ENCODE measurements around the gene TRIM56.
A peak's percentile ranks its signal among the peaks of the same experiment; 100 is the strongest.
"Not testable (repeated sequence)": the region's sequence is repeated elsewhere in the genome, so short reads cannot be mapped to it uniquely, and the experiment has no call there.

Gene TRIM56

GRCh38 chr7:101085162-101085964 is at the start of gene TRIM56:
TSS of gene TRIM56 (plus strand) at chr7:101085481. CDS start at chr7:101087313, 1,832 bp downstream.
- Histone ChIP-seq H4K20me1 (ENCODE audit: insufficient read depth, low read length) (no peaks in the 10 kb centered on the region), H3K4me1 (ENCODE audit: low read length) (peaks cover 14% of the 10 kb centered on the region), H3K36me3 (replicated peaks; ENCODE audit: low read depth, low read length) (peaks cover 26% of the 10 kb centered on the region), H3K27me3 (ENCODE audit: low read depth, low read length) (no peaks in the 10 kb centered on the region), H3K4me2 (ENCODE audit: low read length) (peak within 1 kb of the TSS; percentile 88), H3K9me3 (ENCODE audit: insufficient read depth, low read length) (no peaks in the 10 kb centered on the region), H3K79me2 (ENCODE audit: low read length) (peaks cover 33% of the 10 kb centered on the region), H2AFZ (ENCODE audit: low read depth, low read length) (peak within 1 kb of the TSS; percentile 77), H3K4me3 (ENCODE audit: low read length) (peak within 1 kb of the TSS; percentile 97), H3K27ac (ENCODE audit: low read length) (peak within 1 kb of the TSS; percentile 68), H3K9ac (ENCODE audit: low read length) (peak within 1 kb of the TSS; percentile 97)
- TF ChIP-seq EZH2phosphoT487 (IDR thresholded peaks at IDR 0.05; ENCODE audit: low read depth): no peak
- no peak for TF ChIP-seq CTCF (IDR thresholded peaks at IDR 0.05; ENCODE audit: low read depth, low read length)

GRCh38 chr7:101035941-101036340 is 49.3 kb upstream of the TRIM56 start:
- no peak overlapping the region for H3K27ac ChIP-seq (ENCODE audit: low read length)
- H4K20me1 ChIP-seq (ENCODE audit: insufficient read depth, low read length): no peaks in the 10 kb centered on the region
- H3K79me2 ChIP-seq (ENCODE audit: low read length): no peaks in the 10 kb centered on the region
- TF ChIP-seq CTCF (IDR thresholded peaks at IDR 0.05; ENCODE audit: low read depth, low read length) (no peak), EZH2phosphoT487 (IDR thresholded peaks at IDR 0.05; ENCODE audit: low read depth) (no peak)
- H2AFZ ChIP-seq (ENCODE audit: low read depth, low read length): no peak overlapping the region
- H3K27me3 ChIP-seq (ENCODE audit: low read depth, low read length): peaks cover 4% of the 10 kb centered on the region; the same call in 1 of the 2 replicates
- no peaks in the 10 kb centered on the region for H3K4me1 ChIP-seq (ENCODE audit: low read length)
- no peak overlapping the region for H3K4me3 ChIP-seq (ENCODE audit: low read length)
- H3K36me3 ChIP-seq (replicated peaks; ENCODE audit: low read depth, low read length): no peaks in the 10 kb centered on the region
- H3K9ac ChIP-seq (ENCODE audit: low read length): no peak overlapping the region
- no peaks in the 10 kb centered on the region for H3K9me3 ChIP-seq (ENCODE audit: insufficient read depth, low read length)
- H3K4me2 ChIP-seq (ENCODE audit: low read length): no peak overlapping the region

GRCh38 chr7:101041283-101041682 is 44.0 kb upstream of the TRIM56 start:
- not testable (repeated sequence) for H3K36me3 ChIP-seq (replicated peaks; ENCODE audit: low read depth, low read length); H4K20me1 ChIP-seq (ENCODE audit: insufficient read depth, low read length); H3K4me1 ChIP-seq (ENCODE audit: low read length); H3K27me3 ChIP-seq (ENCODE audit: low read depth, low read length); H2AFZ ChIP-seq (ENCODE audit: low read depth, low read length); H3K79me2 ChIP-seq (ENCODE audit: low read length); H3K27ac ChIP-seq (ENCODE audit: low read length); H3K9ac ChIP-seq (ENCODE audit: low read length); H3K4me3 ChIP-seq (ENCODE audit: low read length); H3K9me3 ChIP-seq (ENCODE audit: insufficient read depth, low read length); H3K4me2 ChIP-seq (ENCODE audit: low read length)

GRCh38 chr7:101058355-101058754 is 26.9 kb upstream of the TRIM56 start:
- Histone ChIP-seq H3K79me2 (ENCODE audit: low read length) (no peaks in the 10 kb centered on the region), H3K27me3 (ENCODE audit: low read depth, low read length) (peaks cover 35% of the 10 kb centered on the region), H3K4me3 (ENCODE audit: low read length) (no peak overlapping the region), H2AFZ (ENCODE audit: low read depth, low read length) (no peak overlapping the region), H3K9ac (ENCODE audit: low read length) (no peak overlapping the region), H4K20me1 (ENCODE audit: insufficient read depth, low read length) (no peaks in the 10 kb centered on the region), H3K4me2 (ENCODE audit: low read length) (no peak overlapping the region), H3K27ac (ENCODE audit: low read length) (no peak overlapping the region), H3K9me3 (ENCODE audit: insufficient read depth, low read length) (no peaks in the 10 kb centered on the region), H3K36me3 (replicated peaks; ENCODE audit: low read depth, low read length) (no peaks in the 10 kb centered on the region), H3K4me1 (ENCODE audit: low read length) (0 out of 2 replicates have a peak, but pooled peaks cover 2% of the 10 kb centered on the region)
- TF ChIP-seq CTCF (IDR thresholded peaks at IDR 0.05; ENCODE audit: low read depth, low read length) (no peak), EZH2phosphoT487 (IDR thresholded peaks at IDR 0.05; ENCODE audit: low read depth) (no peak)

Measured in OCI-LY3 (cell line).